ENCODE results near the gene ZNF764.

The ZNF764 gene

DNA sequence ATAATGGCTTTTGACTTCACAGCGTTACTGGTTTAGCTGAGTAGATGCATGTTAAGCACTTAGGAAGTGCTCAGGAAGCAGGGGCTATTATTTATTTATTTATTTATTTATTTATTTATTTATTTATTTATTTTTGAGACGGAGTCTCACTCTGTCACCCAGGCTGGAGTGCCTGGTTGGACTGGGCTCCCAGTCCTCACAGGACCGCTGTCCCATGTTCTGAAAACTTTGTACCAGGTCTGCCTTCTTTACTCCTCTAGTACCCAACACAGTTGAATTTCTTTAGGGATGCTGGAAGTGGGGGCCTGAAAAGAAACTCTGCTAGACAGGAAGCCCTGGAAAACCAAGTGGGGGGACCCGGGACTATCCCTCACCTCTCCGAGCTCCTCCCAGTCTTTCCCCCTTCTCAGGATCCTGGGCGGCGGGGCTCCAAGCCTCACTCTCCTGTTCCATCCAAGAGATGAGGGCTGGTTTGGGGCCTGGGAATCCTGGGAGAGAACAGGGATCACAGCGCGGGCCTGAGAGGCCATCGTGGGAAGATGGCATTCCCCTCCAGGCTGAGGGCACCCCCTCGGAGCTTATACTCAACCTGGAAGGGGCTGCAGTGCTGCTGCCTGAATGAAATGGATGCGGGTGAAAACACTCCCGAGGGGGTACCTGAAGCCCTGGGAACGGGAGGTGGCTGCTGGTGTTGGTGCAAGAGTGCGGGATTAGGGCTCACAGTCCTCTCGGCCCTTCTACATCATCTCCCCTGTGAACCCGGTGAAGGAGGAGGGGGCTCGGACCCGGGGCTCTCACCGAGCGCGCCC, 12.7 kb upstream of the ZNF764 start:
- peak; percentile 31 for DNase-seq (ENCODE audit: low read depth, low spot score)
- H3K4me3 ChIP-seq (ENCODE audit: low read depth, low read length): peak overlapping the region; percentile 63
- in situ Hi-C loops (cut with HindIII; ENCODE audit: low sequenced_read_pairs): no loop called here
- no peak for TF ChIP-seq CTCF (IDR thresholded peaks at IDR 0.05; ENCODE audit: low read depth, low read length)

DNA sequence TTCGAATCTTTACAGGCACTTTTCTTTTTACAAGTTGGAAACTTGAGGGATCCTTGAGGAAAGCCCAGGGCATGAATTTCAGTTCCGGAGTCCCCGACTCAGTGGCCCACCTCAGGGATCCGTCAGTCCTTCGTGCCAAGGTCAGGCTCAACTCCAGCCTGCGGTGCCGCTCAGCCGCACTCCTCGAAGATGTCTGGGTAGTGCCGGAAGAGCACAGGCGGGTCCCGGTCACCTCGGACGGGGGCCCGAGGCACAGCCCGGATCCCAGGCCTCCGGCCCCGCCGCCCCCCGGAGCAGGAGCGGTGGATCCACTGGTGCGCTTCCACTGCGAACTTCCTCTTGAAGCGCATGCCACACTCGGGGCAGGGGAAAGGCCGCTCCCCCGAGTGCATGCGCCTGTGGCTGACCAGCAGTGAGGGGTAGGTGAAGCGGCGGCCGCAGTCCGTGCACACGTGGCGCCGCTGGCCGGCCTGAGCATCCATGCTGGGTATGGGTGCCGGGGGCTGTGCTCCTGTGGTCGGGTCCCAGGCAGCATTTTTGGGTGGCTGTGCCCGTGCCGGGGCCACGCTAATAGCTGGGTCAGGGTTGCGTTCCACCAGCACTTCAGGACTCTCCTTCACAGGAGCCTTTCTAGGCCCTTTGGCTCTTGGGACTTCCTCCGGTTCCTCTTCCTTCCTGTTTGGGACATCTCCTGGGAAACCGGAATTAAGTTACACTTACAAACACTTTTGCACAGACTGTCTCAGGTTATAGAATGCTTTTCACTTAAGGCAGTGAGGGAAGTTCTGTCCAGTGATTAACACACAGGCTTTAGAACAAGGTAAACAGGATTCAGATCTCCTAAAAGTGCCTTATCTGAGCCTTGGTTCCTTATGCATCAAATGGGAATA, 11.8 kb upstream of the ZNF764 start:
- DNase-seq (ENCODE audit: low read depth, low spot score): no peak
- no peak for TF ChIP-seq CTCF (IDR thresholded peaks at IDR 0.05; ENCODE audit: low read depth, low read length)
- in situ Hi-C loops (cut with HindIII; ENCODE audit: low sequenced_read_pairs): no loop called here
- no peak overlapping the region for H3K4me3 ChIP-seq (ENCODE audit: low read depth, low read length)

DNA sequence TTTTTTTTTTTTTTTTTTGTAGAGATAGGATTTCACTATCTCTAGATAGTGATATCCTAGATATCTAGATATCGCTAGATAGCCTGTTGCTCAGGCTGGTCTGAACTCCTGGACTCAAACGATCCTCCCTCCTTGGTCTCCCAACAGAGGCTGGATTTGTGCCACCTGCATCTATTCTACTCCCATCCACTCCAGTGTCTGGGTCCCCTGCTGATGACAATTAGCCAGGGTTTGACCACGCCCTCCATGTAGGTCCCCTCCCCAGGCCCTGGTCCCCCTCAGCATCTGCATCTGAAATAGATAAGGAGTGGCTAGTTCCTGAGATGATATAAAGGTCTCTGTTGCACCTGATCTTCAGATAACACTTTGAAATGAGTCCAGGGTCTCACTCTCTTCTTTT, 11.1 kb upstream of the ZNF764 start:
- no peak for TF ChIP-seq CTCF (IDR thresholded peaks at IDR 0.05; ENCODE audit: low read depth, low read length)
- no peak overlapping the region for H3K4me3 ChIP-seq (ENCODE audit: low read depth, low read length)
- no peak for DNase-seq (ENCODE audit: low read depth, low spot score)
- in situ Hi-C loops (cut with HindIII; ENCODE audit: low sequenced_read_pairs): no loop called here

DNA sequence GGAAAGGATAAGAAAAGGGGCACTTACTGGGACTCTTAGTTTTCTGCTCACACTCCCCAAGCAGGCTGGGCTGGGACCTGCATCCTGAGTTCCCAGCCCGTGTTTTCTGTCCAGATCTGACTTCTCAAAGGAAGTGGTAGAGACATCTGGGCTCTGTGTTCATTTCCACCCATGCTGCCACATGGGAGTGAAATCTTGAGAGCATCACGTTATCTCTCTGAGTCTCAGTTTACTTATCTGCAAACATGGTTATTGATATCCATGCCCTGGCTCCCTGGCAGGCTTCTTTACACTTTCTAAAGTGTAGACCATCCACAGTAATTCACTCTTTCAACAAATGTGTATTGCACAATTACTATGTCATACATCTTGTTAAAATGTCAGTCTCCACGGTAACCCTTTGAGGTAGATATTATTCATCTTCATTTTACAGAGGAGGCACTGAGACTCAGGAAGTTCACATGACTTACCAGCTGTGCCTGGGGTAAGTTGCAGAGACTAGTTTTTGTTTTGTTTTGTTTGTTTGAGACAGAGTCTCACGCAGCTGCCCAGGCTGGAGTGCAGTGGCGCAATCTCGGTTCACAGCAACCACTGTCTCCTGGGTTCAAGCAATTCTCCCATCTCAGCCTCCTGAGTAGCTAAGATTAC, 9.9 kb upstream of the ZNF764 start:
- in situ Hi-C loops (cut with HindIII; ENCODE audit: low sequenced_read_pairs): no loop called here
- no peak for TF ChIP-seq CTCF (IDR thresholded peaks at IDR 0.05; ENCODE audit: low read depth, low read length)
- peak; percentile 38 for DNase-seq (ENCODE audit: low read depth, low spot score)
- H3K4me3 ChIP-seq (ENCODE audit: low read depth, low read length): no peak overlapping the region

GRCh38 chr16:30567160-30567990, 9.2 kb upstream of the ZNF764 start:
- H3K4me3 ChIP-seq (ENCODE audit: low read depth, low read length): no peak overlapping the region
- TF ChIP-seq CTCF (IDR thresholded peaks at IDR 0.05; ENCODE audit: low read depth, low read length): no peak
- no peak for DNase-seq (ENCODE audit: low read depth, low spot score)

DNA sequence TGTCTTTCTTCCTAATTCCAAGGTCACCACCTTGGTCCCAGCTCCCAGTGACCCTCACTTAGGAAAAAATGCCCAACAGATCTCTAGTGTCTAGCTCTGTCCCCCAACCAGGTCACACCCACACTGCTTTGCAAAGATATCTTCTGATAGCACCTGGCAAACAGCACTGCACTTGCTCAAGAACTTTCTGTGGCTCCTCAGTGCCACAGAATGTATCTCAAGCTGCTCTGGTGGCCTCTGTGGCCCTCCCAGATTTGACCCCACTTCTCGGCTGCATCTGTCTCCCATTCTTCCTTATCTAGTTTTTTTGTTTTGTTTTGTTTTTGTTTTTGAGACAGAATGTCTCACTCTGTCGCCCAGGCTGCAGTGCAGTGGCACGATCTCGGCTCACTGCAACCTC, 8.4 kb upstream of the ZNF764 start:
- no peak for TF ChIP-seq CTCF (IDR thresholded peaks at IDR 0.05; ENCODE audit: low read depth, low read length)
- in situ Hi-C loops (cut with HindIII; ENCODE audit: low sequenced_read_pairs): no loop called here
- no peak for DNase-seq (ENCODE audit: low read depth, low spot score)
- H3K4me3 ChIP-seq (ENCODE audit: low read depth, low read length): no peak overlapping the region

More at GRCh38 chr16:30567160-30567990, 9.2 kb upstream of the ZNF764 start:
- in situ Hi-C loops (cut with HindIII; ENCODE audit: low sequenced_read_pairs): no loop called here

Data from astrocyte of the spinal cord (primary cell).